ENCODE data around the gene ATP9B.
A peak's percentile ranks its signal among the peaks of the same experiment; 100 is the strongest.

The ATP9B gene

GRCh38 chr18:79068937-79069716 lies at the start of gene ATP9B:
ATP9B (plus strand) TSS chr18:79069394; CDS start chr18:79069411, 17 bp downstream.
- peak; percentile 99 for DNase-seq

- no peak for DNase-seq
These were observed 49.3 kb upstream of the ATP9B start for GRCh38 chr18:79019881-79020280.

GRCh38 chr18:79022603-79023002 lies 46.6 kb upstream of the ATP9B start:
- DNase-seq = no peak

GRCh38 chr18:79026491-79026890 lies 42.7 kb upstream of the ATP9B start:
- DNase-seq = no peak

- DNase-seq = no peak
These were observed 38.5 kb upstream of the ATP9B start for GRCh38 chr18:79030680-79031079.

DNA sequence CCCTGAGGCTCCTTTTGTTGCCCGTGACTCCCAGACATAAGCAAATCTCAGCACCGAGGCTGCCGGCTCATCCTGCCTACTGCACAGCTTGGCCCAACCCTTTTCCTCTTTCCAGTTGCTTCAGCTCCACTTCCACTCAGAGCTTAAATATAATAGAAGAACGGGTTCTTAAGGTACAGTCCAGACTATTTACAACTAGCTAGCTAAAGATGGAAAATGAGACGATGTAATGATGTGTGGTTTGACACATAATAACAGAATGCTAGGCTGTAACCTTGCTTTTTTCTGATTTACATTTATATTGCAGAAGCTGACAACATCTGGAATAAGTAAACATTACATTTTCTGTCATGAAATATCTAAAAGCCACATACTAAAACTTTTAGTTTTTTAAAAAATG lies 26.9 kb upstream of the ATP9B start:
- no peak for DNase-seq

DNA sequence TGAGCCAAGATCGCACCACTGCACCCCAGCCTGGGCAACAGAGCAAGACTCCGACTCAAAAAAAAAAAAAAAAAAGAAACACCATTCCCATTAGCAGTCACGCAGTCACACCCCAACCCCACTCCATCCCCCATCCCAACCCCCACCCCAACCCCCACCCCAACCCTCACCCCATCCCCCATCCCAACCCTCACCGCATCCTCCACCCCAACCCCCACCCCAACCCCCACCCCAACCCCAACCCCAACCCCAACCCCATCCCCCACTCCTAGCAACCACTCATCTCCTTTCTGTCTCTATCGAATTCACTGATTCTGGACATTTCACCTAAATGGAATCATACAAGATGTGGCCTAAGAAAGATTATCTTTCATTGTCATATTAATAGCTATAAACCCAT lies 25.9 kb upstream of the ATP9B start:
- DNase-seq = no peak

DNA sequence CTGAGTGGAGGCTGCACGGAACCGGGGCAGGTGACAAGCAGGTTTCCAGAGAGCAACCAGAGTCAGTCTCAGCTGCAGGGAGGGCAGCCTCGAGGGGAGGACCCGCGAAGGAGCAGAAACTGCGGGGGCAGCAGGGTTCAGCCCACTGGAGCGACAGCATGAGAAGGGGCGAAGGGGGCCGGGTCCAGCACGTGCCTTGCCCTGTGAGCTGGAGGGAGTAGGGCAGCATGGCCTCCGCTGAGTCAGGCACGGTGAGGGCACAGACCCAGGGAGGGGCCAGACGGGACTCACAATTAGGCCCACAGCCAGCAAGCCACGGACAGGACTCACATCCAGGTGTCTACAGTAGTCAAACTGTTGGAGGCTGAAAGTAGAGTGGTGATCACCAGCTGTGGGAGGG lies 22.7 kb upstream of the ATP9B start:
- DNase-seq = no peak

DNA sequence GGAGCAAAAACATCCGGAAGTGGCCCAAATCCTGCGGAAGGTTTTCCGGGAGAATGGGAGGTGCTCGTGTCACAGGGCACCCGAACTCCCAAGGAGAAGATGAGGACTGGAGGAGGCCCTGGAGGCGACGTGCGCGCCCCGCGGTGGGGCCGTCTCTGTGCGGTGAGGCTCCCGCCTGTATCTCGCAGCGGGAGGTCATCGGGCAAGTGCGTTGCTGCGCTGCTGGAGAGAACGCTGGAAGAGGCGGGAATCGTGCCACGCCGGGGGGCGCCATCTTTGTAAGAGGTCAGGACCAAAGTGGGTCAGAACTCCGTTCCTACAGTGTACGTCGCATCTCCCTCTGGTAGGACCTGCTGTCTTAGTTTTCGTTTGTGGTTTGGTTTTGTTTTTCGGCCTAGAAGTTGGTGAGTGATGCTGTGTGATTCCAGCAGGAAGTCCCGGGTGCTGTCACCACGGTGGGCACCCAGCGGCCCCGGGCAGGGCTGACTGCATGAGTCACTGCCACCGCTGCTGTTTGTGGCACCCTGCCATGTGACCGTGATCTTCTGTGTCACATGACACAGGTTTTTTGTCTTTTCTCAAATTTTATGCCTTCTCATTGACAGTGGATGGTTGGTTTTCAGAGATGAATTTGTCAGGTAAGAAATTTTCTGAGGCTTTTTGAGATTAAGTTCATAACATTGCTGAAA lies 21.5 kb upstream of the ATP9B start:
- no peak for DNase-seq

DNA sequence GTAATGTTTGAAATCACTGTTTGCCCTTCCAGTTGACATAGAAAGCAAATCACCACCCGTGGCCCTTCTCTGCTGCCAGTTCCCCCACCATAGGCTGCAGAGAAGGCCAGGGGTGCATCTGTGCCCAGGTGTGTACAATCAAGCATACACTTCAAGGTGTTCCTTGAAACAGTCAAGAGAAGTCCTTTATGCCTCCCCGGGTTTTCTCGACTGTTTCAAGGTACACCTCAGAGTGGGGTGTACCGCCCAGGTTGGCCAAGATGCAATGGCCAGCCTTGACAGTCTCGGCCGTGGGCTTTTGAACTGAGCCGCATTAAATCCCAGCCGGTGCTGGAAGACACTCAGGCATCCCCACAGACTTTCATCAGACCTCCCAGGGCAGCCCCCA lies 21.0 kb upstream of the ATP9B start:
- DNase-seq = no peak

- DNase-seq = no peak
These were observed 19.7 kb upstream of the ATP9B start for GRCh38 chr18:79049506-79049905.

- DNase-seq = no peak
These were observed 19.2 kb upstream of the ATP9B start for GRCh38 chr18:79050005-79050404.

DNA sequence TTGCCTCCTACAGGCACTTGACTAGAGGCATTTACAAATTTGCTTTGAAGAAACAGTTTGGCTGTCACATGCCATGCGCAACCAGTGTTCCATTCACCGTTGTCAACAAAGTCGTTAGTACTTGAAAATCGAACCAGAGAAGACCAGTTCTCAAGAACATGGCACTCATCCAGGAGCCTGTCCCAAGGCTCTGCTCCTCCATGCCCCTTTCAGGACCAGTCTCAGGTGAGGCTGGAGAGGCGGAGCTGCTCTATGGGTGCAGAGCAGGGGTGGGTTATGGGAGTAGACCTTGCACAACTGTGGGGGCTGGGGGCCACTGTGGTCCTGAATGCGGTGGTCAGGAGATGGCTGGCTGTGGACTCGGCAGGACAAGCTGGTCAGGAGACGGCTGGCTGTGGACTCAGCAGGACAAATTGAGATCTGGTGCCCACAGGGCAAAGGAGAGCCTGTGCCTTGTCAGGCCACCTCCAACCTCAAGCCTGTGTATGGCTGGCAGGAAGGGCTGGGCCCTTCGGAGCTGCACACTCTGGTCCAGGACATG lies 12.3 kb upstream of the ATP9B start:
- DNase-seq = no peak

GRCh38 chr18:79058007-79058406 lies 11.2 kb upstream of the ATP9B start:
- no peak for DNase-seq

DNA sequence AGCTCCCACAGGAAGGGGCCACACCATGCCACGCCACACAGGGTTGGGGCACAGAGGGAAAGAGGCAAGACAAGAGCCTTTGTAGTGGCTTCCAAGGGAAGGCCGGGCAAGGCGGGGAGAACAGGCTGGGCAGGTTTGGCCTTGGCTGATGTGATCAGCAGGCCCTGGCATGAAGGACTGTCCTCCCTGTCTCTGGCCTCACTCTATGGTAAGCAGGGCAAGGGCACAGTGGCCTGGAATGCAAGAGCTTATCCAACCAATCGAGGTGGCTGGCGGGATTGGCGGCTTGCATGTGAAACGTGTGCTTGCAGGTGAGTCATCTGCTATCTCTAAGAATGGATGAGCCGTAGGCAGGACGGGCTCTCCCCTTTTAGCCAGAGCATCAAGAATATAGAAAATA lies 6.4 kb upstream of the ATP9B start:
- DNase-seq = no peak

- DNase-seq = no peak
These were observed 5.0 kb upstream of the ATP9B start for GRCh38 chr18:79064228-79064627.

GRCh38 chr18:79065802-79066201 lies 3.4 kb upstream of the ATP9B start:
- DNase-seq = no peak

- DNase-seq = no peak
These were observed 1.6 kb upstream of the ATP9B start for GRCh38 chr18:79067611-79068010.

DNA sequence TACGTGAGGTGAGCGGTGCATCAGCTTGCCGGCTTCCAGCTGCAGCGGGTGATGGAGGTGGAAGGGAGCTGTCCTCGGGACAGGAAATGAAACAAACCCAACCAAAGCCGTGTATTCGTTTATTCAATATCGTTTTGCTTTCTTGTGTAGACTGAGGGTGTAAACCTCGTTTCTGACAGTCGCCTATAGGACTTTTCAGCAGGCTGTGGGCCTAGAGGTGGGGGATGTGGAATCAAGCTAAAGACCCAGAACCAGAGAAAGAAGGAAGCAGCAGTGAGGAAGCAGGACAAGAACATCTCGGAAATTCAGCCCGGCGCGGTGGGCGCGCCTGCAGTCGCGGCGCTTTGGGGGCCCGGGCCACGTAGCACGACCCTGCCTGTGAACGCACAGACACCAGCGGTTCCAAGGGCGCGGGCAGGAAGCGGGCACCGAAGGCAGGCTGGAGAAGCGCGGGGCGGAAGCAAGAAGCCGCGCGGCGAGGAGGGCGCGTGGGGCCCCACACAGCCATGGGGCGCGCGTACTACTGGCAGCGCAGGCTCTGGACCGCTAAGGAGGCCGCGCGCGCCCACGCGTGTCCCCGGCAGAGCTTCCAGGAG lies 755 bp upstream of the ATP9B start:
- DNase-seq = no peak

DNA sequence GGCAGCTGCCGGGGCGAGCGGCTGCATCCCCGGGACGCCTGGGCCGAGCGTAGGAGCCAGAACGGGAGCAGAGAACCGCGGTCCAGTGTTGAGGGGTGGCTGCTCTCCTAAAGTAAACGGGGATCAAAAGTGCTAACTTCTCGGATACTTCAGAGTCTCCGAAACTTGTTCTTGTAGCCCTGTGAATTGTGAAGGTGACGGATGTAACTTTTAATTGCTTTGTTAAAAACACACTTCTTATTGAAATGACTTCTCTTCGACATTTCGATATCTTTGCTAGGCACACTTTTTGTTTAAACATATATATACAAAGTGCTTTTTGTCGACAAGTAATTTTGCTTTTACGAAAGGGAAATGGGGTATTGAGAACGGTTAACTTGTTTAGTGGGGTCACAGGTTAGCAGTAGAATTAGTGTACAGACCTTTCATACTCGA lies 540 bp downstream of the ATP9B start:
- no peak for DNase-seq

- DNase-seq = no peak
These were observed 1.3 kb downstream of the ATP9B start for GRCh38 chr18:79070486-79070885.

DNA sequence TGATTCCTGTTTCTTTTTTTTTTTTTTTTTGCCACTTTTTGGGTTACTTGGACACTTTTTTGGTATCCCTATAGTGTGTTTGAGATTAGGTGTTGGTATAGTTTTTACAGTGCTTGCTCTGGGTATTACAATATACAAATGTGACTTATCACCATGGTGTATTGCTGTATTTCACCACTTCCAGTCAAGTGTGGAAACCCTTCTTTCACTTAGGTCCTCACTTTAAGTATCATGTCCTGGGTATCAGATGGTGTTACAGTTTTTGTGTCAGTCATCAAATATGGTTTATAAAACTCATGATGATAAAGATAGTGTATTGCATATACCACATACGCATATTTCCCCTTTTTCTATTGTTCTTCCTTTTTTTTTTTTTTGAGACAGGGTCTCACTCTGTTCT lies 1.8 kb downstream of the ATP9B start:
- DNase-seq = no peak

DNA sequence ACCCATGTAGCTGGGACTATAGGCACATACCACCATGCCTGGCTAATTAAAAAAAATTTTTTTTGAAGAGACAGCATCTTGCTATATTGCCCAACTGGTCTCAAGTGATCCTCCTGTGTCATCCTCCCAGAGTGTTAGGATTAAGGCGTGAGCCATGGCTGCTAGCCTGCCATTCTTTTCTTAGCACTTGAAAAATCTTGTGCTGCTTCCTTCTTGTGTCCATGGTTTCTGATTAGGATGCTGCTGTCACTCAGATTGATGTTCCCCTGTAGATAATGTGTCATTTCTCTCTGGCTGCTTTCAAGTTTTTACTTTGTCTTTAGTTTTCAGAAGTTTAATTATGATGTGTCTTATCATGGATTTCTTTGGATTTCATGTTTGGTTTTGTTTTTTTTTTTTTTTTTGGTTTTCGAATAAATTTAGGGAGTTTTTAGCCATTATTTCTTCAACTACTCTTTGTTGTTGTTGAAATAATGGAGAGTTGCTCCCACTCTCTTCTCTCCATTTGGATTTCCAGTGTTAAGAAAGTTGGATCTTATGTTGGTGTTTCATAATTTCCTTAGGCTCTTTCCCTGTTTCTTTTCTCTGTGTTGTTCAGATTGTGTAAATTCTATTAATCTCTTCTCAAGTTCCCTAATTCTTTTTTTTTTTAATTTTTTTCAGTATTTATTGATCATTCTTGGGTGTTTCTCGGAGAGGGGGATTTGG lies 2.5 kb downstream of the ATP9B start:
- DNase-seq = no peak

Data from right hindlimb (tissue), 1 donor.